Measurements from ENCODE around the gene STAG1. TPM values are rescaled to one million over a fixed set of nuclear protein-coding genes. Genes with fewer than 3 reads are reported as not detected.

STAG1 gene
- polyA plus RNA-seq, 1 donor from 2014 or later, result 30.8 TPM

DNA sequence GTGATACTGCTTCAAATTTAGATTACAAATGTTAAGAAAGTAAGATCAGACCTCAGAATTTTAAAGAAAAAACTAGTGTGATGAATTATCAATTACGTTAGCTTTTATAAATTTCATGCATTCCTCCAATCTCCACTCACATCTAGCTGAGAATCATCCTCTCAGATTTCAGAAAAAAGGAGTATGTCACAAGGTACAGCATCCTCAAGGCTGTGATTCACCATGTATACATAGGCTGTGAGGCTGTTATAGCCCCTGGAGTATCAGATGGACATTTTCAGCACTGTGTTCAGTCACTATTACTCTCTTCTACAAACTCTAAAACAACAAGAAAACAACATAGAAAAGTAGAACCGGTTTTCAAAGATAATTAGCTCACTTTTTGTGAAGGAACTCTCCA is 287.7 kb downstream of the STAG1 start:
- Histone ChIP-seq H3K4me2 (ENCODE audit: low read length) (no peak overlapping the region), H4K20me1 (ENCODE audit: insufficient read depth) (no peaks in the 10 kb centered on the region), H2AFZ (ENCODE audit: low read depth, low read length) (no peak overlapping the region), H3K36me3 (ENCODE audit: insufficient read depth, low read length) (no peaks in the 10 kb centered on the region), H3F3A (ENCODE audit: insufficient read depth, low read length, poor library complexity, severe bottlenecking) (no peaks in the 10 kb centered on the region), H3K9me3 (ENCODE audit: low read length) (no peaks in the 10 kb centered on the region), H3K9me2 (ENCODE audit: insufficient read depth, low read length) (no peaks in the 10 kb centered on the region), H3K9ac (ENCODE audit: low read length) (no peak overlapping the region), H3K27me3 (ENCODE audit: insufficient read depth, low read depth, low read length) (no peaks in the 10 kb centered on the region), H3K4me3 (ENCODE audit: low read length) (no peak overlapping the region), H3K27ac (ENCODE audit: low read length) (no peak overlapping the region), H3K79me2 (replicated peaks; ENCODE audit: insufficient read depth, low read length) (no peaks in the 10 kb centered on the region)
- no peak for TF ChIP-seq RAD21 (conservative IDR thresholded peaks at IDR 0.05)

DNA sequence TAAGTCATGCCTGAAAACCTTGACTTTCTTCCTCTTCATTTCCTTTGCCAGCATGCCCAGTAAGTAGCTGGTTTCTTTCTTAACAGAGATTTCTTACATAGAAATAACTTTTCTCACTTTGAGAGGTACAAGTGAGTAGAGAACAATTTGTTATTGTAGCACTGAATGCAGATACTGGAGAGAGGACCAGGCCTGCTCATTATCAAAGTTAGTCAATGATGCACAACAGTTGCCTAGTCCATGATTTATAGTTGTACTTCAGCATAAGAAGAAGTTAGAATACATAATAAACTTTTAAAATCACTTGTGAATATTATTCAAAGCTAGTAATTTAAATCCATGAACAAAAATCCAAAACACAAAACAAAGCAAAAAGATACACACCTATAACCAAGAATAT is 289.0 kb downstream of the STAG1 start:
- TF ChIP-seq EZH2 (IDR thresholded peaks at IDR 0.05; ENCODE audit: borderline replicate concordance, insufficient read depth, low read length, poor library complexity, severe bottlenecking), result no peak
- TF ChIP-seq POLR2AphosphoS5 (IDR thresholded peaks at IDR 0.05), result no peak
- TF ChIP-seq, protein P1, sequence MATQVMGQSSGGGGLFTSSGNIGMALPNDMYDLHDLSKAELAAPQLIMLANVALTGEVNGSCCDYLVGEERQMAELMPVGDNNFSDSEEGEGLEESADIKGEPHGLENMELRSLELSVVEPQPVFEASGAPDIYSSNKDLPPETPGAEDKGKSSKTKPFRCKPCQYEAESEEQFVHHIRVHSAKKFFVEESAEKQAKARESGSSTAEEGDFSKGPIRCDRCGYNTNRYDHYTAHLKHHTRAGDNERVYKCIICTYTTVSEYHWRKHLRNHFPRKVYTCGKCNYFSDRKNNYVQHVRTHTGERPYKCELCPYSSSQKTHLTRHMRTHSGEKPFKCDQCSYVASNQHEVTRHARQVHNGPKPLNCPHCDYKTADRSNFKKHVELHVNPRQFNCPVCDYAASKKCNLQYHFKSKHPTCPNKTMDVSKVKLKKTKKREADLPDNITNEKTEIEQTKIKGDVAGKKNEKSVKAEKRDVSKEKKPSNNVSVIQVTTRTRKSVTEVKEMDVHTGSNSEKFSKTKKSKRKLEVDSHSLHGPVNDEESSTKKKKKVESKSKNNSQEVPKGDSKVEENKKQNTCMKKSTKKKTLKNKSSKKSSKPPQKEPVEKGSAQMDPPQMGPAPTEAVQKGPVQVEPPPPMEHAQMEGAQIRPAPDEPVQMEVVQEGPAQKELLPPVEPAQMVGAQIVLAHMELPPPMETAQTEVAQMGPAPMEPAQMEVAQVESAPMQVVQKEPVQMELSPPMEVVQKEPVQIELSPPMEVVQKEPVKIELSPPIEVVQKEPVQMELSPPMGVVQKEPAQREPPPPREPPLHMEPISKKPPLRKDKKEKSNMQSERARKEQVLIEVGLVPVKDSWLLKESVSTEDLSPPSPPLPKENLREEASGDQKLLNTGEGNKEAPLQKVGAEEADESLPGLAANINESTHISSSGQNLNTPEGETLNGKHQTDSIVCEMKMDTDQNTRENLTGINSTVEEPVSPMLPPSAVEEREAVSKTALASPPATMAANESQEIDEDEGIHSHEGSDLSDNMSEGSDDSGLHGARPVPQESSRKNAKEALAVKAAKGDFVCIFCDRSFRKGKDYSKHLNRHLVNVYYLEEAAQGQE (IDR thresholded peaks at IDR 0.05; ENCODE audit: borderline replicate concordance), result no peak
- TF ChIP-seq SMC3 (conservative IDR thresholded peaks at IDR 0.05; ENCODE audit: poor library complexity), result no peak
- TF ChIP-seq, protein P2, sequence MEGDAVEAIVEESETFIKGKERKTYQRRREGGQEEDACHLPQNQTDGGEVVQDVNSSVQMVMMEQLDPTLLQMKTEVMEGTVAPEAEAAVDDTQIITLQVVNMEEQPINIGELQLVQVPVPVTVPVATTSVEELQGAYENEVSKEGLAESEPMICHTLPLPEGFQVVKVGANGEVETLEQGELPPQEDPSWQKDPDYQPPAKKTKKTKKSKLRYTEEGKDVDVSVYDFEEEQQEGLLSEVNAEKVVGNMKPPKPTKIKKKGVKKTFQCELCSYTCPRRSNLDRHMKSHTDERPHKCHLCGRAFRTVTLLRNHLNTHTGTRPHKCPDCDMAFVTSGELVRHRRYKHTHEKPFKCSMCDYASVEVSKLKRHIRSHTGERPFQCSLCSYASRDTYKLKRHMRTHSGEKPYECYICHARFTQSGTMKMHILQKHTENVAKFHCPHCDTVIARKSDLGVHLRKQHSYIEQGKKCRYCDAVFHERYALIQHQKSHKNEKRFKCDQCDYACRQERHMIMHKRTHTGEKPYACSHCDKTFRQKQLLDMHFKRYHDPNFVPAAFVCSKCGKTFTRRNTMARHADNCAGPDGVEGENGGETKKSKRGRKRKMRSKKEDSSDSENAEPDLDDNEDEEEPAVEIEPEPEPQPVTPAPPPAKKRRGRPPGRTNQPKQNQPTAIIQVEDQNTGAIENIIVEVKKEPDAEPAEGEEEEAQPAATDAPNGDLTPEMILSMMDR (IDR thresholded peaks at IDR 0.05; ENCODE audit: poor library complexity, severe bottlenecking), result no peak
- Histone ChIP-seq H3K79me2 (replicated peaks; ENCODE audit: insufficient read depth, low read length) (no peaks in the 10 kb centered on the region), H4K20me1 (ENCODE audit: insufficient read depth) (no peaks in the 10 kb centered on the region), H3K4me2 (ENCODE audit: low read length) (no peak overlapping the region), H3K36me3 (ENCODE audit: insufficient read depth, low read length) (no peaks in the 10 kb centered on the region), H3F3A (ENCODE audit: insufficient read depth, low read length, poor library complexity, severe bottlenecking) (no peaks in the 10 kb centered on the region), H3K27me3 (ENCODE audit: insufficient read depth, low read depth, low read length) (no peaks in the 10 kb centered on the region), H3K9me3 (ENCODE audit: low read length) (no peaks in the 10 kb centered on the region), H3K9me2 (ENCODE audit: insufficient read depth, low read length) (no peaks in the 10 kb centered on the region), H3K4me3 (ENCODE audit: low read length) (no peak overlapping the region), H3K9ac (ENCODE audit: low read length) (no peak overlapping the region), H3K27ac (ENCODE audit: low read length) (no peak overlapping the region), H2AFZ (ENCODE audit: low read depth, low read length) (no peak overlapping the region)

DNA sequence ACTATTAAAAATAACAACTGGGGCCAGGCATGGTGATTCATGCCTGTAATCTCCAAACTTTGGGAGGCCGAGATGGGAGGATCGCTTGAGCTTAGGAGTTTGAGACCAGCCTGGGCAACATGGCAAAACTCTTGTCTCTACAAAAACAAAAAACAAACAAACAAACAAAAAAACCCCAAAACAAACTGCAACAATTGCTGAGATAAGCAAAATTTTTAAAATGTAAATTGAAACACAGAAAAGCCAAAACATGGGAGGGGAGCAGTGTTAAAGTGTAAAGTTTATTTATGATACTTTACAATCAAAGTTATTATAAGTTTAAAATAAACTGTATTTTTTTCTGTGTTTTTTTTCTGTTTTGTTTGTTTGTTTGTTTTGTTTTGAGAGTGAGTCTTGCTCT is 294.4 kb downstream of the STAG1 start:
- Histone ChIP-seq H3K4me2 (ENCODE audit: low read length) (no peak overlapping the region), H3K9ac (ENCODE audit: low read length) (no peak overlapping the region), H3K9me2 (ENCODE audit: insufficient read depth, low read length) (no peaks in the 10 kb centered on the region), H3K27me3 (ENCODE audit: insufficient read depth, low read depth, low read length) (no peaks in the 10 kb centered on the region), H3K4me3 (ENCODE audit: low read length) (no peak overlapping the region), H3K27ac (ENCODE audit: low read length) (no peak overlapping the region), H3K79me2 (replicated peaks; ENCODE audit: insufficient read depth, low read length) (no peaks in the 10 kb centered on the region), H3F3A (ENCODE audit: insufficient read depth, low read length, poor library complexity, severe bottlenecking) (no peaks in the 10 kb centered on the region), H3K36me3 (ENCODE audit: insufficient read depth, low read length) (peaks cover 4% of the 10 kb centered on the region), H4K20me1 (ENCODE audit: insufficient read depth) (no peaks in the 10 kb centered on the region), H3K9me3 (ENCODE audit: low read length) (peaks cover 7% of the 10 kb centered on the region), H2AFZ (ENCODE audit: low read depth, low read length) (no peak overlapping the region)
- TF ChIP-seq MXI1 (conservative IDR thresholded peaks at IDR 0.05; ENCODE audit: poor library complexity, severe bottlenecking) (no peak), SMC3 (conservative IDR thresholded peaks at IDR 0.05; ENCODE audit: poor library complexity) (no peak), EP300 (conservative IDR thresholded peaks at IDR 0.05; ENCODE audit: poor library complexity, severe bottlenecking) (no peak)
- TF ChIP-seq, protein P1 (IDR thresholded peaks at IDR 0.05; ENCODE audit: borderline replicate concordance), result no peak
- TF ChIP-seq, protein P2 (IDR thresholded peaks at IDR 0.05; ENCODE audit: poor library complexity, severe bottlenecking), result no peak

All from neural cell (in vitro differentiated cells).